K562 (cell line): ENCODE measurements around the gene IPO11. TPM values are rescaled to one million over a fixed set of nuclear protein-coding genes. Genes with fewer than 3 reads are reported as not detected.

Experiments
- ATAC-seq: fragments of 200-7000 bp; cut with Tn5 transposase; 3 replicates; pipeline ENCODE4 v1.9.1; 2020; ENCODE audit warnings: moderate library complexity
- BruUV-seq: library from RNA; stranded (reverse); fragments of 400-500 nt; replicated peaks from 2 replicates; lab custom pipeline; 2021; lab: Mats Ljungman, UMichigan
- CTCF ChIA-PET: fragments of 300-600 bp; formaldehyde crosslinking; extraction: SDS; loops from one replicate; lab custom pipeline; 2021; ENCODE audit warnings: low intra/inter-chr PET ratio; lab: Yijun Ruan, JAX
- POLR2A ChIA-PET: fragments of 300-600, 350-650 bp; sonication (Branson Sonifier 250); formaldehyde crosslinking; extraction: SDS; loops from one replicate; lab custom pipeline; 2021; ENCODE audit warnings: antibody characterized with exemption, inconsistent platforms; lab: Yijun Ruan, JAX
- DNase-seq, 4 experiments: peaks; one replicate each; pipeline versions ENCODE4 v3.0.0 to v3.0.0-alpha.2; 2011 to 2018; ENCODE audit warnings: low spot score in 3 of 4, mixed read lengths in 3 of 4; ENCODE audit errors: extremely low read depth in 1 of 4
- FAIRE-seq: peaks from 2 replicates; lab custom pipeline; 2011; peaks lifted over from hg19 to GRCh38; lab: Jason Lieb, UNC
- H2AFZ ChIP-seq: 2 replicates; pipeline ENCODE4 v1.6.0; 2011; ENCODE audit warnings: low read depth, low read length, control low read depth, inconsistent platforms
- H3K27ac ChIP-seq: fragments of 200-600 bp; 3 replicates; pipeline ENCODE4 v1.8.0; 2011; ENCODE audit warnings: low read depth, mild to moderate bottlenecking, control low read depth, inconsistent platforms, low read length, moderate library complexity, mixed read lengths; ENCODE audit errors: extremely low read depth
- H3K27me3 ChIP-seq, 2 experiments: fragments of 300-600 bp in 1 of 2; 2 replicates in 1 of 2; 3 replicates in 1 of 2; pipeline versions ENCODE4 v1.6.0 to v1.8.0; 2011; ENCODE audit warnings: inconsistent platforms in 2 of 2, low read length in 2 of 2, mild to moderate bottlenecking in 1 of 2, mixed read lengths in 1 of 2, moderate library complexity in 1 of 2; ENCODE audit not compliant: control insufficient read depth in 2 of 2, insufficient read depth in 2 of 2
- H3K36me3 ChIP-seq: fragments of 300-600 bp; 3 replicates; pipeline ENCODE4 v1.8.0; 2011; ENCODE audit warnings: mild to moderate bottlenecking, low read length, inconsistent platforms; ENCODE audit not compliant: control insufficient read depth, insufficient read depth
- H3K4me1 ChIP-seq, 2 experiments: fragments of 200-600 bp in 1 of 2; replicated peaks in 1 of 2; 2 replicates in 1 of 2; 3 replicates in 1 of 2; pipeline versions ENCODE4 v1.5.1 to v1.8.0; 2011; ENCODE audit warnings: inconsistent platforms in 2 of 2, low read length in 2 of 2, mild to moderate bottlenecking in 1 of 2, mixed read lengths in 1 of 2, moderate library complexity in 1 of 2; ENCODE audit not compliant: control insufficient read depth in 2 of 2, insufficient read depth in 2 of 2
- H3K4me2 ChIP-seq: 2 replicates; pipeline ENCODE4 v1.6.1; 2011; ENCODE audit warnings: low read length, control low read depth, inconsistent platforms, mixed read lengths; ENCODE audit not compliant: insufficient read depth
- H3K4me3 ChIP-seq: fragments of 200-600 bp; sonication (generic), shearing (Covaris generic); 2 replicates; pipeline ENCODE4 v1.5.1; 2016; ENCODE audit warnings: control low read depth, inconsistent platforms
- H3K79me2 ChIP-seq: fragments of 200-600 bp; 3 replicates; pipeline ENCODE4 v1.8.0; 2011; ENCODE audit warnings: low read length, inconsistent platforms; ENCODE audit not compliant: control insufficient read depth, insufficient read depth
- H3K9ac ChIP-seq, 2 experiments: 2 replicates each; pipeline versions ENCODE4 v1.6.0 to v1.6.1; 2011; ENCODE audit warnings: low read depth in 2 of 2, low read length in 2 of 2, control low read depth in 1 of 2, inconsistent platforms in 1 of 2, mild to moderate bottlenecking in 1 of 2, mixed read lengths in 1 of 2; ENCODE audit not compliant: insufficient read depth in 1 of 2
- H3K9me1 ChIP-seq: one replicate; pipeline ENCODE4 v1.6.0; 2011; ENCODE audit warnings: inconsistent platforms, mild to moderate bottlenecking, low read length, moderate library complexity; ENCODE audit not compliant: control insufficient read depth, insufficient read depth
- H3K9me3 ChIP-seq: replicated peaks from 2 replicates; pipeline ENCODE4 v1.5.1; 2011; ENCODE audit warnings: low read depth, low read length, inconsistent platforms; ENCODE audit not compliant: control insufficient read depth, insufficient read depth
- H4K20me1 ChIP-seq: replicated peaks from 2 replicates; pipeline ENCODE4 v1.6.1; 2011; ENCODE audit warnings: low read length, inconsistent platforms, mixed read lengths; ENCODE audit not compliant: control insufficient read depth, insufficient read depth
- ATF7 ChIP-seq: fragments of 450-650 bp; IDR thresholded peaks from 2 replicates; pipeline ENCODE4 v1.7.1; 2014; ENCODE audit warnings: mild to moderate bottlenecking, moderate library complexity
- BACH1 ChIP-seq: fragments of 200-800 bp; sonication (Bioruptor generic); IDR thresholded peaks from 2 replicates; pipeline ENCODE4 v1.6.1; 2016; ENCODE audit warnings: missing genetic modification characterization, missing compliant biosample characterization
- CEBPG ChIP-seq, 3 experiments: fragments of 200-800 bp in 1 of 3; sonication (Bioruptor generic) in 1 of 3; sonication (generic) in 1 of 3; formaldehyde crosslinking in 1 of 3; IDR thresholded peaks in 2 of 3; conservative IDR thresholded peaks in 1 of 3; 2 replicates each; pipeline versions ENCODE4 v1.6.1 to v1.8.0; 2016 to 2022; ENCODE audit warnings: missing compliant biosample characterization in 2 of 3, missing genetic modification characterization in 2 of 3, mild to moderate bottlenecking in 1 of 3, missing genetic modification reagents in 1 of 3
- MCM3 ChIP-seq: fragments of 450-650 bp; IDR thresholded peaks from 2 replicates; pipeline ENCODE4 v1.6.1; 2016
- RHOXF2B ChIP-seq: fragments of 250-450 bp; sonication (Bioruptor Pico); conservative IDR thresholded peaks from 2 replicates; pipeline ENCODE4 v1.5.1; 2021
- SUPT5H ChIP-seq: fragments of 450-650 bp; IDR thresholded peaks from 2 replicates; pipeline ENCODE4 v1.6.1; 2016
- TEAD4 ChIP-seq, 2 experiments: sonication (generic) in 1 of 2; formaldehyde crosslinking in 1 of 2; IDR thresholded peaks; 2 replicates each; pipeline versions ENCODE4 v1.6.1 to v1.8.0; 2012 to 2022; ENCODE audit warnings: borderline replicate concordance in 1 of 2, inconsistent platforms in 1 of 2, low read length in 1 of 2, mild to moderate bottlenecking in 1 of 2, missing genetic modification reagents in 1 of 2
- U2AF2 ChIP-seq: fragments of 200-400 bp; formaldehyde crosslinking; optimal IDR thresholded peaks from 2 replicates; pipeline ENCODE3; 2017; ENCODE audit warnings: low read depth, mild to moderate bottlenecking, low read length
- ZNF384 ChIP-seq: IDR thresholded peaks from 2 replicates; pipeline ENCODE4 v1.6.1; 2012; ENCODE audit warnings: low read depth, low read length, improper control_type of control experiment
- ZNF609 ChIP-seq: sonication (generic); formaldehyde crosslinking; IDR thresholded peaks from 2 replicates; pipeline ENCODE4 v1.8.1; 2023; ENCODE audit warnings: missing genetic modification reagents, mild to moderate bottlenecking, borderline replicate concordance
- WGBS: fragments of 100-300 bp; shearing (Covaris generic); methylation state at CpG from one replicate; pipeline ENCODE4 v1.1.6; 2016; ENCODE audit warnings: low coverage, mixed read lengths; ENCODE audit not compliant: insufficient coverage; ENCODE audit errors: missing lambda C conversion rate; 5-methylcytosine and 5-hydroxymethylcytosine counted together
- in situ Hi-C: fragments of 300-500 bp; cut with MboI; formaldehyde crosslinking; loops from 4 replicates; pipeline ENCODE4 v1.15.0; 2018; ENCODE audit warnings: inconsistent platforms, mixed read lengths
- intact Hi-C: fragments of 100-400 bp; cut with micrococcal nuclease; formaldehyde crosslinking; loops from 2 replicates; pipeline ENCODE4 v1.14.2; 2022
- polyA plus RNA-seq, 8 experiments: library from polyadenylated mRNA; depleted of rRNA in 4 of 8; stranded (reverse) in 5 of 8; unstranded in 3 of 8; fragments of >200 nt; fragmentation: Nextera tagmentation in 2 of 8; fragmentation: Illumina TruSeq in 1 of 8; extraction: Ambion mirVana in 2 of 8; extraction: Trizol in 1 of 8; gene quantifications; 2 replicates each; pipeline versions ENCODE4 v1.2.1 to v1.2.3, GENCODE V29; 2011 to 2014; ENCODE audit warnings: inconsistent platforms in 1 of 8, missing spikeins in 1 of 8
- total RNA-seq, 7 experiments: library from RNA; depleted of rRNA in 6 of 7; stranded (reverse); fragments of >200 nt in 6 of 7; fragmentation: Illumina TruSeq in 2 of 7; extraction: Trizol in 2 of 7; gene quantifications; 2 replicates each; pipeline versions ENCODE4 v1.2.1 to v1.2.3, GENCODE V29; 2011 to 2021; ENCODE audit warnings: low replicate concordance in 1 of 7
- TF ChIP-seq, protein P1 (sequence below), 2 experiments: fragments of 450-650 bp in 1 of 2; sonication (generic) in 1 of 2; formaldehyde crosslinking in 1 of 2; IDR thresholded peaks in 1 of 2; conservative IDR thresholded peaks in 1 of 2; 2 replicates each; pipeline versions ENCODE4 v1.6.1 to v1.8.1; 2016 to 2023; ENCODE audit warnings: mild to moderate bottlenecking in 2 of 2, moderate library complexity in 2 of 2, inconsistent platforms in 1 of 2, missing genetic modification reagents in 1 of 2
- TF ChIP-seq, protein P2 (sequence below): fragments of 450-650 bp; IDR thresholded peaks from 2 replicates; pipeline ENCODE4 v1.6.1; 2017; ENCODE audit warnings: antibody characterized with exemption

The IPO11 gene
- total and polyA plus RNA-seq, 9 of the 15 experiments (the other 6 are each of a cell fraction or from before 2014, with no cell fraction given), result 38.7 to 96.0 (median 70.9) TPM

DNA sequence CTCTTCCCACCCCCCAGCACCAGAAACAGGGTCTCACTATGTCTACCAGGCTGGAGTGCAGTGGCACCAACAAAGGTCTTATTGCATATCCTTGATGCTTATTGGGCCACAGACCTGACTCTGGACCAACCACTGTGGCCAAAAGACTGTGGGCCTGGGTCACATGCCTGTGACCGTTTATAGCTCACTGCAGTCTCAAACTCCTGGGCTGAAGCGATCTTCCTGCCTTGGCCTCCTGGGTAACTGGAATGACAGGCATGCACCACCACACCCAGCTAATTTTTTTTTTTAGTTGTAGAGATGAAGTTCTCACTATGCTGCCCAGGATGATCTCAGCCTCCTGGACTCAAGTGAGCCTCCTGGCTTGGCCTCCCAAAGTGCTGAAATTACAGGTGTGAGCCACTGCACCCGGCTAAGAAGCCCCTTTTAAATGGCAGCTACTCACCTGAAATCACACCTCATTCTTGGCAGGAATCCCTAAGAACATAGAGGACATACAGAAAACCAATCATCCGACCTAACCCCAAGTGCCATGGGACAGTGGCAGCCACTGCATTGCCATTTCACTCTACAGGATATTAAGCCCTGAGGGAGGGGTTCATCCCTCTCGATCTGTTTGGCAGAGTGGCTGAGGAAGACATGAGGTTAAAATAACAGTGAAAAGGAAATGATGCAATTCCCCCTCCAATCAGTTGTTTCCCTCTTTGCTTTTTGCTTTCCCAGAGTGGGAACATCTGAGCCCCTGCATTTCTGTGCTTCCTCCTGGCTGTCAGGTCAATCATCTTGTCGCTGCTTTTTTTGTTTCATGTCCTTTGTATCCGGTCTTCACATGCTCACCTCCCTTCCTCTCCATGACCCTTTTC is 240.7 kb downstream of the IPO11 start:
- ChIA-PET CTCF (interaction anchor here (0.6 kb wide), 1 partner anchor 455 kb away, joined by 3 read pairs; no protein-coding TSS in a partner anchor), POLR2A (no interaction called here)
- H3K79me2 ChIP-seq, result no peaks in the 10 kb centered on the region
- no peak overlapping the region for H3K27ac ChIP-seq
- H3K4me2 ChIP-seq, result peak overlapping the region; percentile 18; the same call in 1 of the 2 replicates
- intact Hi-C loops (no loop called here), in situ Hi-C loops (no loop called here)
- H2AFZ ChIP-seq, result 0 out of 2 replicates have a peak overlapping the region, but pooled peaks have one; percentile 32
- H3K36me3 ChIP-seq, result no peaks in the 10 kb centered on the region
- FAIRE-seq (no peak), ATAC-seq (peak; percentile 13; the same call in 1 of the 3 replicates), DNase-seq (no peak)
- H3K27me3 ChIP-seq, result no peaks in the 10 kb centered on the region
- WGBS, result 10% methylated on average over 7 of the region's 7 CpGs
- peaks cover 0 to under 1% of the 10 kb centered on the region in 2 experiments; a peak in 1 of 5 replicates for H3K4me1 ChIP-seq
- H4K20me1 ChIP-seq, result no peaks in the 10 kb centered on the region
- H3K4me3 ChIP-seq, result no peak overlapping the region
- no peaks in the 10 kb centered on the region for H3K9me3 ChIP-seq
- BruUV-seq, result no TSS peak
- H3K9ac ChIP-seq, result no peak overlapping the region
- H3K9me1 ChIP-seq, result no peaks in the 10 kb centered on the region
- no peak for TF ChIP-seq SUPT5H
- TF ChIP-seq U2AF2, result no peak
- no peak for TF ChIP-seq TEAD4 (IDR thresholded peaks at IDR 0.05; ENCODE audit: low read length)
- TF ChIP-seq TEAD4 (CRISPR knock-in tag; IDR thresholded peaks at IDR 0.05; ENCODE audit: borderline replicate concordance), result no peak
- TF ChIP-seq, protein P1, sequence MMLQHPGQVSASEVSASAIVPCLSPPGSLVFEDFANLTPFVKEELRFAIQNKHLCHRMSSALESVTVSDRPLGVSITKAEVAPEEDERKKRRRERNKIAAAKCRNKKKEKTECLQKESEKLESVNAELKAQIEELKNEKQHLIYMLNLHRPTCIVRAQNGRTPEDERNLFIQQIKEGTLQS (IDR thresholded peaks at IDR 0.05), result peak; percentile 32; the same call in 1 of the 2 replicates
- TF ChIP-seq, protein P1 (CRISPR knock-in tag; conservative IDR thresholded peaks at IDR 0.05), result no peak
- TF ChIP-seq, protein P2, sequence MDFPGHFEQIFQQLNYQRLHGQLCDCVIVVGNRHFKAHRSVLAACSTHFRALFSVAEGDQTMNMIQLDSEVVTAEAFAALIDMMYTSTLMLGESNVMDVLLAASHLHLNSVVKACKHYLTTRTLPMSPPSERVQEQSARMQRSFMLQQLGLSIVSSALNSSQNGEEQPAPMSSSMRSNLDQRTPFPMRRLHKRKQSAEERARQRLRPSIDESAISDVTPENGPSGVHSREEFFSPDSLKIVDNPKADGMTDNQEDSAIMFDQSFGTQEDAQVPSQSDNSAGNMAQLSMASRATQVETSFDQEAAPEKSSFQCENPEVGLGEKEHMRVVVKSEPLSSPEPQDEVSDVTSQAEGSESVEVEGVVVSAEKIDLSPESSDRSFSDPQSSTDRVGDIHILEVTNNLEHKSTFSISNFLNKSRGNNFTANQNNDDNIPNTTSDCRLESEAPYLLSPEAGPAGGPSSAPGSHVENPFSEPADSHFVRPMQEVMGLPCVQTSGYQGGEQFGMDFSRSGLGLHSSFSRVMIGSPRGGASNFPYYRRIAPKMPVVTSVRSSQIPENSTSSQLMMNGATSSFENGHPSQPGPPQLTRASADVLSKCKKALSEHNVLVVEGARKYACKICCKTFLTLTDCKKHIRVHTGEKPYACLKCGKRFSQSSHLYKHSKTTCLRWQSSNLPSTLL, result no peak
- no peak for TF ChIP-seq BACH1
- no peak for TF ChIP-seq ZNF384
- no peak for TF ChIP-seq RHOXF2B (CRISPR knock-in tag)
- TF ChIP-seq MCM3, result no peak
- TF ChIP-seq CEBPG (CRISPR knock-in tag; IDR thresholded peaks at IDR 0.05), result no peak
- TF ChIP-seq CEBPG (tag; conservative IDR thresholded peaks at IDR 0.05 in 1 of 2, IDR thresholded peaks at IDR 0.05 in 1 of 2), result peak in 1 of 2 experiments; percentile 56; a peak in 1 of 4 replicates
- TF ChIP-seq ZNF609, result no peak
- no peak for TF ChIP-seq ATF7
